ENCODE data around the gene MACROD1. TPM values are rescaled to one million over a fixed set of nuclear protein-coding genes. Genes with fewer than 3 reads are reported as not detected.

The MACROD1 gene
- total RNA-seq, 3 donors from 2014 or later (not counting 1 experiment from before 2014, with no cell fraction given), result 0.73 to 3.3 (median 1.8) TPM

GRCh38 chr11:64039012-64039665 lies 126.8 kb downstream of the MACROD1 start:
- no peaks in the 10 kb centered on the region for H3K36me3 Mint-ChIP-seq
- peaks cover 12 to 17% of the 10 kb centered on the region in 2 donors for H3K27me3 Mint-ChIP-seq (ENCODE audit: low read depth in 2 of 2)
- H3K27ac Mint-ChIP-seq, result no peak overlapping the region
- Histone ChIP-seq H3K4me1 (ENCODE audit: control insufficient read depth, insufficient read depth, low read length) (peaks cover 3% of the 10 kb centered on the region), H3K9me3 (ENCODE audit: control insufficient read depth, insufficient read depth, low read length) (no peaks in the 10 kb centered on the region), H3K27me3 (ENCODE audit: control insufficient read depth, insufficient read depth, low read length) (peaks cover 18% of the 10 kb centered on the region), H3K27ac (ENCODE audit: low read length) (no peak overlapping the region), H3K4me3 (ENCODE audit: low read length) (no peak overlapping the region), H3K36me3 (ENCODE audit: control insufficient read depth, insufficient read depth, low read length) (no peaks in the 10 kb centered on the region)
- ATAC-seq (no peak), DNase-seq (no peak)
- H3K4me3 Mint-ChIP-seq, result no peak overlapping the region
- no peak for TF ChIP-seq CTCF (IDR thresholded peaks at IDR 0.05)
- 84% methylated on average over 16 of the region's 16 CpGs for WGBS (ENCODE audit: insufficient coverage)
- no peaks in the 10 kb centered on the region for H3K9me3 Mint-ChIP-seq
- H3K4me1 Mint-ChIP-seq, result peaks cover 2 to 5% of the 10 kb centered on the region in 2 donors
- intact Hi-C loops (cut with micrococcal nuclease), result no loop called here

GRCh38 chr11:64038500-64038899 lies 127.4 kb downstream of the MACROD1 start:
- DNase-seq (no peak), ATAC-seq (no peak)
- peaks cover 22% of the 10 kb centered on the region for H3K27me3 ChIP-seq (ENCODE audit: control insufficient read depth, insufficient read depth, low read length)
- no peak for TF ChIP-seq CTCF (IDR thresholded peaks at IDR 0.05)
- Mint-ChIP-seq H3K27me3 (ENCODE audit: low read depth in 2 of 2) (peaks cover 16 to 20% of the 10 kb centered on the region in 2 donors), H3K4me3 (no peak overlapping the region), H3K9me3 (no peaks in the 10 kb centered on the region), H3K27ac (no peak overlapping the region), H3K4me1 (peaks cover 4 to 5% of the 10 kb centered on the region in 2 donors), H3K36me3 (no peaks in the 10 kb centered on the region)
- no peaks in the 10 kb centered on the region for H3K36me3 ChIP-seq (ENCODE audit: control insufficient read depth, insufficient read depth, low read length)
- no peaks in the 10 kb centered on the region for H3K9me3 ChIP-seq (ENCODE audit: control insufficient read depth, insufficient read depth, low read length)
- H3K27ac ChIP-seq (ENCODE audit: low read length), result no peak overlapping the region
- intact Hi-C loops (cut with micrococcal nuclease), result no loop called here
- no peak overlapping the region for H3K4me3 ChIP-seq (ENCODE audit: low read length)
- 93% methylated on average over 4 of the region's 4 CpGs for WGBS (ENCODE audit: insufficient coverage)
- H3K4me1 ChIP-seq (ENCODE audit: control insufficient read depth, insufficient read depth, low read length), result peaks cover 3% of the 10 kb centered on the region

GRCh38 chr11:64037027-64037634 lies 128.8 kb downstream of the MACROD1 start:
- no peak overlapping the region for H3K4me3 Mint-ChIP-seq
- peaks cover 4 to 5% of the 10 kb centered on the region in 2 donors for H3K4me1 Mint-ChIP-seq
- H3K27ac Mint-ChIP-seq, result no peak overlapping the region
- Histone ChIP-seq H3K4me3 (ENCODE audit: low read length) (no peak overlapping the region), H3K9me3 (ENCODE audit: control insufficient read depth, insufficient read depth, low read length) (no peaks in the 10 kb centered on the region), H3K27me3 (ENCODE audit: control insufficient read depth, insufficient read depth, low read length) (peaks cover 22% of the 10 kb centered on the region), H3K4me1 (ENCODE audit: control insufficient read depth, insufficient read depth, low read length) (peaks cover 3% of the 10 kb centered on the region), H3K27ac (ENCODE audit: low read length) (no peak overlapping the region), H3K36me3 (ENCODE audit: control insufficient read depth, insufficient read depth, low read length) (no peaks in the 10 kb centered on the region)
- TF ChIP-seq CTCF (IDR thresholded peaks at IDR 0.05), result no peak
- H3K27me3 Mint-ChIP-seq (ENCODE audit: low read depth in 2 of 2), result peaks cover 24 to 25% of the 10 kb centered on the region in 2 donors
- intact Hi-C loops (cut with micrococcal nuclease), result no loop called here
- H3K36me3 Mint-ChIP-seq, result no peaks in the 10 kb centered on the region
- ATAC-seq (no peak), DNase-seq (no peak)
- H3K9me3 Mint-ChIP-seq, result no peaks in the 10 kb centered on the region
- 36% methylated on average over 19 of the region's 23 CpGs for WGBS (ENCODE audit: insufficient coverage)
